HG03460 (cell line): ENCODE results near the gene CGB2.
"Not testable (repeated sequence)": the region's sequence is repeated elsewhere in the genome, so short reads cannot be mapped to it uniquely, and the experiment has no call there.

Experiments
- ATAC-seq: cut with Tn5 transposase; IDR thresholded peaks from one replicate; pipeline ENCODE4 v1.9.1; 2021; ENCODE audit not compliant: unreplicated experiment

The CGB2 gene

DNA sequence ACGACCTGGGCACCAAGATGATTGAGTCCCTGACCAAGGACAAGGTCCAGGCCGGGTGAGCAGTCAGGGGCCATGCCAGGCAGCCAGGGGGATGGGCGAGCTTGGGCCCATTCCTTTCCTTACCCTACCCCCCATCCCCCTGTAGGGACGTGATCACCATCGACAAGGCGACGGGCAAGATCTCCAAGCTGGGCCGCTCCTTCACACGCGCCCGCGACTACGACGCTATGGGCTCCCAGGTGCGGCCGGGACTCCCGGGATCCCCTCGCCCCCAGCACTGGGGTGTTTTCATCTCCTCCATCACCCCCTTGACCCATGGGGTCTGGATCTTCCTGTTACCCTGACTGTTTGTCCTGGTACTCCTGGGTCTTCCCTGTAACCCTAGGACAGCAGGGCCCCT, 21.9 kb upstream of the CGB2 start:
- no peak for ATAC-seq

DNA sequence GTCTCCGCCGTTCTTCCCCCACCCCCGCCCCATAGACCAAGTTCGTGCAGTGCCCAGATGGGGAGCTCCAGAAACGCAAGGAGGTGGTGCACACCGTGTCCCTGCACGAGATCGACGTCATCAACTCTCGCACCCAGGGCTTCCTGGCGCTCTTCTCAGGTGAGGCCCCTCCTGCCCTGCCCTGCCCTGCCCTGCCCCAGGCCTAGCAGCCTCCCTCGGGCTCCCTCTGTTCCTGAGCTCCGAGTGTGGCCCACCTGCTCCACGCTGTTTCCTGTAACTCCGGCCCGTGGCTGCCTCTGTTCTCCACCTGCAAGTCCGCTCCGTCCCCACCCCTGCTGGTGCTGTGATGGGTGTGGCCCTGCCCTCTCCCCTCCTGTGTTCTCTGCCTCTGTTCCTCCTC, 21.2 kb upstream of the CGB2 start:
- no peak for ATAC-seq

DNA sequence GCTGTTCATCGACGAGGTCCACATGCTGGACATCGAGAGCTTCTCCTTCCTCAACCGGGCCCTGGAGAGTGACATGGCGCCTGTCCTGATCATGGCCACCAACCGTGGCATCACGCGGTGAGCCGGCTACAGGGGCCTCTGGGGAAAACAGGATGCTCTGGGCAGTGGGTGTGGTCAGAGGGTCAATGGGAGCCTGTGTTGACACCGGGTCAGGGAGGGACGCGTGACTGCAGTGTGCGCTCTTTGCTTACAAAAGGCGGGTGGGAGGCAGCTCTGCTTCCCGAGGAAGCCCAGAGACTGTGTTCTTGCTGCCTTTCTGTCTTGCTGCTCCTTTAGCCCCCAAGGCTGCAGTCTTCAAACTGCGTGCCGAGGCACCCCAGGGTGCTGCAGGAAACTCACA, 20.5 kb upstream of the CGB2 start:
- ATAC-seq: no peak

DNA sequence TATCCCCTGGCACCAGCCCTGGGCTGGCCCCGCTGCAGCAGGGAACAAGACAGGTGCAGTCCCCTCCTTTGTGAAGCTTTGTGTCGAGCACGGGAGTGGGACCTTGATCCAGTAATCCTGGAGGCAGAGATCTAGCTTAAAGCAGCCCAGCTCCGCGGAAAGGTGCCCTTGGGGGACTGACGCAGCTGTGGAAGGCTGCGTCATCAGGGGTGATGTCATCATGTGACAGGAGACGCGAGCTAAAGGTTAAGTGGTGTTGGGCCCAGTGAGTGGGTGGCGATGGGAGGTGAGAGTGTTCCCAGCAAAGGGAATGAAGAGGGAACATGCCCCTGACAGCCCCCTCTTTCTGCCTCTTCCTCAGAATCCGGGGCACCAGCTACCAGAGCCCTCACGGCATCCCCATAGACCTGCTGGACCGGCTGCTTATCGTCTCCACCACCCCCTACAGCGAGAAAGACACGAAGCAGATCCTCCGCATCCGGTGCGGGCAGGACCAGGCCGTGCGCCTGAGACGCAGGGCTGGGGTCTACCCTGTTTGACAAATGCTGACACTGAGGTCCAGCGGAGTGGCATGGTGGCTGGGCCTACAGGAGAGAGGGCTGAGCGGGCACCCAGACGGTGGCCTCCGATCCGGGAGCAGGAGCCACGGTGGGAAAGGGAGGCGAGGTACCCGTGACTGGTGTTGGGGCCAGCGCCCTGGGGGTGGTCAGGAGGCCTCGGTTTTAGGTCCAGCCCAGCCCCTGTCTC, 17.4 kb upstream of the CGB2 start:
- ATAC-seq: no peak

DNA sequence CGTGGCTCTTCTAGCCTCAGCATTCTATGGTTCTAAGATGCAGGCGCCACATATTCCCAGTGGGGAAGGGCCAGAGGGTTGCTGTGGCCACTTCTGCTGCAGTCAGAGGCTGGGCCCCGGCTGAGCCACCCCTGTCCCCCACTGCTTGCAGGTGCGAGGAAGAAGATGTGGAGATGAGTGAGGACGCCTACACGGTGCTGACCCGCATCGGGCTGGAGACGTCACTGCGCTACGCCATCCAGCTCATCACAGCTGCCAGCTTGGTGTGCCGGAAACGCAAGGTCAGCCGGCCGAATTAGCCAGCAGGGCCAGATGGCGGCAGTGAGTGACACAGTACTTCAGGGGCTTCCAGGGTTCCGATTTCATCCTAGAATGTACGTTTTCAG, 16.8 kb upstream of the CGB2 start:
- no peak for ATAC-seq

DNA sequence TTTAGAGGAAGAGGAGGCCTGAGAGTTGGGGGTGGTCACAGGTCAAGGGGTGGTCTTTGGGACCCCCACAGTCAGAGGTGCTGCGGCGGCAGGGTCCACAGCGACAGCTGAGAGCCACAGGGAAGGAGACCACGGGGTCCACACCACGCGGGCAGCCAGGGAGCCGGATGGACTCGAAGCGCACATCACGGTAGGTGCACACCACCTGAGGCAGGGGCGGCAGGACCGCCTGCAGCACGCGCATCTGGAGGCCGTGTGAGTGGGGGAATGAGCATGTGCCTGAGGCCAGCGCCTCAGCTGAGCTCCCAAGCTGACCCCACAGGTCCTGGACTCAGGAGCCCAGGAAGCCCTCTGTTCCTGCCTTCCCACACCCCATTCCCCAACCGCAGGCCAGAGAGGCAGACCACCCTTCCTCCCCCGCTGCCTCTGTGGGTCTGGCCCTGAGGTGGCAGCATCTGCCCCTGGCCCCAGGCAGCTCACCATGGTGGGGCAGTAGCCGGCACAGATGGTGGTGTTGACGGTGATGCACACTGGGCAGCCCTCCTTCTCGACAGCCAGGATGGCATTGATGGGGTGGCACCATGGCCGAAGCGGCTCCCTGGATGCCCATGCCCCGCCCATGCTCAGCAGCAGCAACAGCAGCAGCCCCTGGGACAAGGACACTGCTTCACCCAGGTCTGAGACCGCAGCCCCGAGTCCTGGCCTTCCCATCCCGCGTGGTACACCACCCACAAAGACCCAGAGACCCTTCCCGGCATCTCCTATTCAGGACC, 15.4 kb upstream of the CGB2 start:
- no peak for ATAC-seq

DNA sequence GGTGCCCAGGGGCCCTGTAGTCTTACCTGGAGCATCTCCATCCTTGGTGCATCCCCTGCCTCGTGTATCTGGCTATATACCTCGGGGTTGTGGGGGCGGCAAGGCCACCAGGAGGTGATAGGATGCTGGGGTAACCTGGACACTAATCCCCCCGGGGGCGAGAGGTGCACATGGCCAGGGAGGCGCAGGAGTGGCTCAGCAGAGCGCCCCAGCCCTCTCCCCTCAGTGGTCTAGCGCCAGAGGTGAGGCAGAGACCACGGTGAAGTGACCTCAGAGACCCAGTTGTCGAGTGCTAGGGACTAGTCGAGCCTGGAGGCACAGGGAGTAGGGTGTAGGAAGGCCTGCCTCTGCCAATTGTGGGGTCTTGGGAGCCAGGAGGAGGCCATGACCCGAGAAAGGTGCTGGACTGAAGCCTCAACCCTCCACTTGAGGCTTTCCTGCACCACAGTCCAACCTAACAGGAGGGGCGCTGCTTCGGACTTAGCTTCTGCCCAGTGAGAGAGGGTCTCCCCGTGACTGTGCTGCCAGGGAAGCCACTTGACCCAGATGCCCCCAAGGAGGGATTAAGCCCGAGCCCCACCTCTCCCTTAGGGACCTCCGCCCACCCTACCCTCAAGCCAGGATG, 14.5 kb upstream of the CGB2 start, which contains the start of gene LHB:
TSS of gene LHB (minus strand) at position 51 of the 625 bp plus-strand sequence. CDS start at position 41, 10 bp downstream.
- ATAC-seq: no peak

DNA sequence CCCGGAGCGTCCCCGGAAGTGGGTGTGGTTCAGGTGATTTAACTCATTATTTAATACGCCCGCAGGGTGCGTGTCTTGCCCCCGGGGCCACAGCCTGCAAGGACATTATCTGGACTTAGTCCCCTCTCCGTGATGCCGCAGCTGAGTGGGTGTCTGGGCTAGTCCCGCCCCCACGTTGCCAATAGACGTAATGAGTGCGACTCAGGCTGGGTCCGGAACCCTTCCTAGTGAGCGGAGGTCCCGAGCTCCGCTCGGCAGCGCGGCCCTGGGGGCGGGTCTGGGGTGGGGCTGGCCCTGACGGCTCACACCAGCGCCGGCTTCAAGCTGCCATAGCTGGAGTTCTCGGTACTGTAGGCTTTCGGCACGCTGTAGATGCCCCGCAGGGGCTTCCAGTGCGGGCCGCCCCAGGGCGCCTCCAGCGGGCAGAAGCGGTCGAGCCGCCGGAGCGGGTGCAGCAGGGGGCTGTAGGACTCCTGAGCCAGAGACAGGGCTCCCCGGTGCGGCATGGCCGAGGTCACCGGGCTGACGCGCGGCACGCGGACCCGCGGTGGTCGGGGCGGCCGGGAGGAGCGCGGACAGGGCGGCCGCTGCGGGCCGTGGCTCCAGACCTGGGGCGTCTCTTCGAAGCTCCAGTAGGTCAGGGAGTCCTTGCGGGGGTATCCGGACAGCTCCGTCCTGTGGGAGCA, 13.9 kb upstream of the CGB2 start:
- ATAC-seq: no peak

DNA sequence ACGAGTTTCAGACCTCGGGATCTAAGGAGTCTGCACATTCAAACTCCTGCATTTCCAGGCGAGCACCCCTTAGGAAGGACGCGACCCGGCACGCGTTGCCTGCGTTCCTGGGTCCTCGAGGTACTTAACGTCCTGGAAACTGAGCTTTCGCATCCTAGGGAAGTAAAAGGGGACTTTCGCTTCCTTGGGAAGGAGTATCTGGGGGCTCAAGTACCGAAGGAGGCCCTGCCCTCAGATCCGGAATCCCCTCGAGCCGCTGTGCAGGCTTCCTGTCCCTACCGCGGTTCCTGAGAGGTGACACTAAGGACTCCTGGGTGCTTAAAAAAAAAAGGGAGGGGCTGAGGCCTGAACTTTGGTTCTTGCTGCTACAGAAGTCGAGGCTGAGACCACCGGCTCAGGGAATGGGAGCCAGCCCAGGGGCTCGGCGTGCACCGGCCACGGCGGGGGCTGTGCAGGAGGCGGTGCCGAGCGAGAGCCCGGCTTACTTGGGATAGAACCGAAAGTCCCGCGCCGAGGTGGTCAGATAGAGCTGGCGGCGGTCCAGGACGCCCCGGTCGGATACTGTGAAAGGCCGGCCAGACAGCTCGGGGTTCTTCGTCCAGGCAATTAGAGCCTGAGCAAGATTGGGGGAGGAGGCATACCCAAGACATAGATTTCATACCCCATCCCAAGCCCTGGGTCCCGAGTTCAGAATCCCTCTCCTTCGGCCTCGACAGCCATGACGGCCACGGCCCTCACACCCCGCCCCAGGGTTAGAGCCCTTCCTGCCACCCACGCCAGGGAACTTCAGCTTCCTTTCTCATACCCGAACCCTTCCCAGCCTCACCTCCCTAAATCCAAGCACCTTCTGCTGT, 13.1 kb upstream of the CGB2 start:
- ATAC-seq: not testable (repeated sequence)

DNA sequence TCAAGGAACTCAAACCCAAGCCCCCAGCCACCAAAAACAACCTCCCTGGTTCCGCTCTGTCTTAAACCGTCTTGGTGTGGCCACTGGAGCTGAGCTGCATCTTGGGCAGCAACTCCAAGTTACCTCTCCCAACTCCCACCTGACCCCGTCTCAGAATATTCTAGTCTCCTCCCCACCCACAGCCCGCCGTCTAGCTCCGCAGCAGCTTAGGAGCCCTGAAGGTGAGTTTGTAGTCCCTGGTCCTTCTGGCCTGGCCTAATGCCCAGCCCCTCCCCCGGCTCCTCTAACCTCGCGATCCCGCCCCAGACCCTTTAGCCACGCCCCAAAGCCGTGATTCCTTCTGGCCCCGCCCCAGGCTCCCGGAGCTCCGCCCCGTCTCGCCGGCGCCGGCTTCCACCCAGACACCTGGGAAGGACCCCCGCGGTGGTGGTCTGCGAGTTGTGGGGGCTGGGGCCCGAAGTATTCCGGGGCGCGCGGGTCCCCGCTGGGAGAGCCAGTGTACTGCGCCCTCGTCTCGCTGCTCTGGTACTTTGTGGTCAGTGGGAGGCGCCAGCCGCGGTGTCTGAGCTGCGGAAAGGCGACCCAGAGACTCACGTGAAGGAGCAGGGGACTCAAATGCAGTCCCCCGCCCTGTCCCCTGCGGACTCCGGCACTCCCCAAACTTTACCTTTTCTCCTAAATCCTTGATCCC, 12.3 kb upstream of the CGB2 start:
- ATAC-seq: no peak

DNA sequence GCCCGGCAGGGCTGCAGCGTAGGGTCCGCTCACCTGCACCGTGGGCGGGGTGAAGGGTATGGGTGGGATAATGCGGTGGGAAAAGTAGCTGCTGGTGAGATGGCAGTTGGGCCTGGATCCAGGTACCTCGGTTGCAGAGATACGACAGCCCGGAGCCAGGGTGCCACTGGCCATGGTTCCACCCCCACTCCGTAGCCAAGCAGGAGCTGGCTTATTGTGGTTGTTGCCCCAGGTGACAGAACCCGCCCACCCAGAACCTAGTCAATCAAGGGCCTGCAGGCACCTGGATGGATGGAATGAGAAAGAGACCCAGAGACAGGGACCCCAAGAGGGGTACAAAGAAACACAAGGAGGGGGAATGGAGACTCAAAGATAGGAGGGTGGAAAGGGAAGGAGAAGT, 11.3 kb upstream of the CGB2 start:
- no peak for ATAC-seq

DNA sequence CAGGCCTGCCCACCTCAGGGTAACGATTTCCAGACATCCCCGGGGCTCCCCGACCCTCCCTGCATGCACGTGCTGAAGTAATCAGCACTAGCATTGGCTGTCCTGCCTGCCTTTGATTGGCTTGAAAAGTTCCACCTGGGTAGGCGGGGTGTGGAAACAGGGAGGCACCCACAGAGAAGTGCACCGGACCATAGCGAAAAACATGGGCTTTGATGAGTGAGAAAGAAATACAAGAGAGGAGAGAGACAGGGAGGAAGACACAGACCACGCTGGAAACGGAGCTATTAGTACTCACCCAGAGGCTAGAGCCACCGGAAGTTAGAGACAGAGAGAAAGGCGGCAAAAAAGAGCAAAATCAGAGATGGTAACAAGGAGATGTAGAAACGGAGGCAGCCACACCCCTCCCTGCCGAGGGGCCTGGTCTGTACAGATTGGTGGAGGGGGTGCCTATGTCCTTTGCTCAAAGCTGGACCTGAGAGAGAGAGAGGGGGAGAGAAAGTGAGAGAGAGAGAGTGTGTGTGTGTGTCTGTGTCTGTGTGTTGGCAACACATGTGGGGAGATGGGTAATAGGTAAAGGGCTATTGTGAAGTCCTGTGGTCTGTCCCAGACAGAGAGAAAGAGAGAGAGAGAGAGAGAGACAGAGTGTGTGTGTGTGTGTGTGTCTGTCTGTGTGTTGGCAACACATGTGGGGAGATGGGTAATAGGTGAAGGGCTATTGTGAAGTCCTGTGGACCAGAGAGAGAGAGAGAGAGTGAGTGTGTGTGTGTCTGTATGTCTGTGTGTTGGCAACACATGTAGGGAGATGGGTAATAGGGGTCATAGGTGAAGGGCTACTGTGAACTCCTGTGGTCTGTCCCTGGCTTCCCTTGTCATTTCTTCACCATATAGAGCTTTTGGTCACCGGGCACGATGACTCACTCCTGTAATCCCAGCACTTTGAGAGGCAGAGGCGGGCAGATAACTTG, 10.5 kb upstream of the CGB2 start:
- ATAC-seq: no peak

DNA sequence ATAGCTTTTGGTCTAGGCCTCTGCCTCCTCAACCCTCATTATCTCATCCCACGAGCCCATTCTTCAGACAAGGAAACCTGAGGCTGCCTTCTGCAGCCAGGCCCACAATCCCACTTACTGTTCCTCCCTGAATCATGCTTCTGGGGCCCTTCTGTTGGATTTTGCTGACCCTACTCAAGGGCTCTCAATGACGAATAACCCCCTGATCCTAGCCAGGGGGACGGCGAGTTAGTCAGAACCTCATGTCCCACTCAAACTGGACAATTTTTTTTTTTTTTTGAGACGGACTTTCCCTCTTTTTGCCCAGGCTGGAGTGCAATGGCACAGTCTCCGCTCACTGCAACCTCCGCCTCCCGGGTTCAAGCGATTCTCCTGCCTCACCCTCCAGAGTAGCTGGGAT, 9.6 kb upstream of the CGB2 start:
- ATAC-seq: no peak

DNA sequence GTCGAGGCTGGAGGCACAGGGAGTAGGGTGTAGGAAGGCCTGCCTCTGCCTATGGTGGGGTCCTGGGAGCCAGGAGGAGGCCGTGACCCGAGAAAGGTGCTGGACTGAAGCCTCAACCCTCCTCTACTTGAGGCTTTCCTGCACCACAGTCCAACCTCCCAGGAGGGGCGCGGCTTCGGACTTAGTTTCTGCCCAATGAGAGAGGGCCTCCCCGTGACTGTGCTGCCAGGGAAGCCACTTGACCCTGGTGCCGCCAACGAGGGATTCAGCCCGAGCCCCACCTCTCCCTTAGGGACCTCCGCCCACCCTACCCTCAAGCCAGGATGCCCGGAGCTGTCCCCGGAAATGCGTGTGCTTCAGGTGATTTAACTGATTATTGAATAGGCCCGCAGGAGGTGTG, 7.5 kb upstream of the CGB2 start, which contains the start of gene CGB3:
TSS of gene CGB3 (minus strand) at position 101 of the 400 bp plus-strand sequence. CDS start 362 bp downstream, outside the sequence.
- ATAC-seq: not testable (repeated sequence)

DNA sequence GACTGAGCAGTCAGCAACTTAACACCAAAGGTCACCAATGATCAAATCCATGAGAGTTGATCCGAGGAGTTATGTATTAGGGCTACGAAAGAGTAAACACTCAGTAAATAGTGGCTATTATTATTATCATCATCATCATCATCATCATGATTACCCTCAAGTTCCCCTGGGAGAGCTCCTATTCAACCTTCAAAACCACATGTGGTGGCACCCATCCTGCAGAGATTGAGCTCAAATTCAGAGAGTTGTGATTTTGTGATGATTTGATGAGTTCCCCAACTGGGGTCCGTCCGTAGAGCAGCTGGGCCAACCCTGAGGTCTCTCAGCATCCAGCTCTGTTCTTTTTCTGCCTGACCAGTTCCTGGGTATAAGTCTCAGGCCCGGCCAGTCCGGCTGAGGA, 6.6 kb upstream of the CGB2 start:
- not testable (repeated sequence) for ATAC-seq

DNA sequence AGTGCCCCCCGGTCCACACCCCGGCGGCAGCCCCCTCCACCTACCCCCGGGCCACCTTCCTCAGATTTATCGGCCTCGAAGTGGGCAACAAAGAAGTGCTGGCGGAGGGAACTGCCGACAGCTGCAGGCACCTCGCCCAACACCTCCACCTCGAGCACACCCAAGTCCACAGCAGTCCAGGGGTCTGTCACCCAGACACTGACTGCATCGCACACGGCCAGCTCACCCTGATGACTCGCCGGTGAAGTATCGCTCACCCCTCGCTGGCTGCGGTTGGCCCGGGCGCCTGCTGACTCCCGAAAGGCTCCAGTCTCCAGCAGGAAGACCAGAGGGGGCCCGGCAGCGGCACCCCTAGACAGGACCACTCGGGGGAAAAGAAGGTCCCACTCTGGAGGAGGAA, 6.1 kb upstream of the CGB2 start:
- ATAC-seq: not testable (repeated sequence)

DNA sequence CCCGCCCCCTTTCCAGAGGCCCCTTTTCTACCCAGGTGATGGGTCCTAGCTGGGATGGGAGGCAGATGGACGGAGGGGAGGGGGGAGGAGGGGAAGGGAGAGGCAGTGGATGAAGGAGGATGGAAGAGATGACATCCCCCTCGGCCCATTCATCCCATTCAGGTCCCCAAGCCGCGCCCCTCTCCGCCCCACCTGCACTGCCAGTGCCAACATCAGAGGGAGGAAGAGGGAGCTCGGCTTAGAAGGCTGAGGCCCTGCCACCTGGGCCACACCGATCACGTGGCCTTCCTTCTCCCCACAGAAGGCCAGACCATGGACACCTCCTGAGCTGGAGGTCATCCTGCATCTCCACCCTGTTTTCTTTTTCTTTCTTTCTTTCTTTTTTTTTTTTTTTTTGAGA, 3.0 kb upstream of the CGB2 start:
- ATAC-seq: not testable (repeated sequence)

DNA sequence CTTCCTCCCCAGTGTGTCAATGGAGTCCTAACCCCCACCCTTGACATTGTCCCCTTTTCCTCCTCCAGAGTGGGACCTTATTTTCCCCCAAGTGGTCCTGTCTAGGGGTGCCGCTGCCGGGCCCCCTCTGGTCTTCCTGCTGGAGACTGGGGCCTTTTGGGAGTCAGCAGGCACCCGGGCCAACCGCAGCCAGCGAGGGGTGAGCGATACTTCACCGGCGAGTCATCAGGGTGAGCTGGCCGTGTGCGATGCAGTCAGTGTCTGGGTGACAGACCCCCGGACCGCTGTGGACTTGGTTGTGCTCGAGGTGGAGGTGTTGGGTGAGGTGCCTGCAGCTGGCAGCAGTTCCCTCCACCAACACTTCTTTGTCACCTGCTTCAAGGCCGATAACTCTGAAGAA, 1.9 kb upstream of the CGB2 start:
- ATAC-seq: not testable (repeated sequence)

DNA sequence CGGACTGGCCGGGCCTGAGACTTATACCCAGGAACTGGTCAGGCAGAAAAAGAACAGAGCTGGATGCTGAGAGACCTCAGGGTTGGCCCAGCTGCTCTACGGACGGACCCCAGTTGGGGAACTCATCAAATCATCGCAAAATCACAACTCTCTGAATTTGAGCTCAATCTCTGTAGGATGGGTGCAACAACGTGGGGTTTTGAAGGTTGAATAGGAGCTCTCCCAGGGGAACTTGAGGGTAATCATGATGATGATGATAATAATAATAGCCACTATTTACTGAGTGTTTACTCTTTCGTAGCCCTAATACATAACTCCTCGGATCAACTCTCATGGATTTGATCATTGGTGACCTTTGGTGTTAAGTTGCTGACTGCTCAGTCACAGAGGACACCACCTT, 1.4 kb upstream of the CGB2 start:
- ATAC-seq: not testable (repeated sequence)
